ENCODE results near the gene RAPGEF1. TPM values are rescaled to one million over a fixed set of nuclear protein-coding genes. Genes with fewer than 3 reads are reported as not detected.
A peak's percentile ranks its signal among the peaks of the same experiment; 100 is the strongest.

RAPGEF1 gene
- total RNA-seq, 2 donors from 2014 or later = 59.7 to 73.0 TPM

- H3K4me3 ChIP-seq = no peak overlapping the region
- DNase-seq (ENCODE audit: low spot score) = no peak
- H3K9me3 ChIP-seq = no peaks in the 10 kb centered on the region
- ATAC-seq (ENCODE audit: insufficient number of reproducible peaks, low FRiP score, low read depth) = no peak
- H3K27me3 ChIP-seq (replicated peaks; ENCODE audit: insufficient read depth) = no peaks in the 10 kb centered on the region
- TF ChIP-seq CTCF (IDR thresholded peaks at IDR 0.05) = no peak
- peaks cover 8 to 9% of the 10 kb centered on the region in 2 donors for H3K4me1 ChIP-seq (ENCODE audit: control insufficient read depth in 1 of 2, low read depth in 2 of 2)
- no peaks in the 10 kb centered on the region for H3K36me3 ChIP-seq
- H3K27ac ChIP-seq = no peak overlapping the region
These were observed 205.1 kb downstream of the RAPGEF1 start for GRCh38 chr9:131534721-131535237.

GRCh38 chr9:131530920-131531832, 208.7 kb downstream of the RAPGEF1 start, which contains the start of gene UCK1:
Gene UCK1 (minus strand): TSS chr9:131531263. CDS start chr9:131531174, 89 bp downstream.
- peaks cover 27% of the 10 kb centered on the region for H3K36me3 ChIP-seq
- peak; percentile 18 for DNase-seq (ENCODE audit: low spot score)

GRCh38 chr9:131530546-131530919, 209.3 kb downstream of the RAPGEF1 start:
- H3K4me1 ChIP-seq (ENCODE audit: control insufficient read depth in 1 of 2, low read depth in 2 of 2) = peaks cover 11% of the 10 kb centered on the region in 2 donors
- H3K36me3 ChIP-seq = peaks cover 34% of the 10 kb centered on the region
- peak overlapping the region; percentile 99 for H3K4me3 ChIP-seq
- no peak for TF ChIP-seq CTCF (IDR thresholded peaks at IDR 0.05)
- ATAC-seq (ENCODE audit: insufficient number of reproducible peaks, low FRiP score, low read depth) (no peak), DNase-seq (ENCODE audit: low spot score) (no peak)
- H3K27ac ChIP-seq = peak overlapping the region; percentile 56 to 60
- H3K27me3 ChIP-seq (replicated peaks; ENCODE audit: insufficient read depth) = no peaks in the 10 kb centered on the region
- no peaks in the 10 kb centered on the region for H3K9me3 ChIP-seq

More at GRCh38 chr9:131530920-131531832, 208.7 kb downstream of the RAPGEF1 start, which contains the start of gene UCK1:
- Histone ChIP-seq H3K27me3 (replicated peaks; ENCODE audit: insufficient read depth) (no peaks in the 10 kb centered on the region), H3K9me3 (no peaks in the 10 kb centered on the region), H3K4me3 (peak within 1 kb of the TSS; percentile 99), H3K4me1 (ENCODE audit: control insufficient read depth in 1 of 2, low read depth in 2 of 2) (peaks cover 11% of the 10 kb centered on the region in 2 donors), H3K27ac (peak within 1 kb of the TSS; percentile 56 to 60)
- TF ChIP-seq CTCF (IDR thresholded peaks at IDR 0.05) = no peak
- ATAC-seq (ENCODE audit: insufficient number of reproducible peaks, low FRiP score, low read depth) = peak; percentile 77

GRCh38 chr9:131529597-131530545, 210.0 kb downstream of the RAPGEF1 start:
- Histone ChIP-seq H3K36me3 (peaks cover 39% of the 10 kb centered on the region), H3K4me1 (ENCODE audit: control insufficient read depth in 1 of 2, low read depth in 2 of 2) (peaks cover 11% of the 10 kb centered on the region in 2 donors), H3K9me3 (no peaks in the 10 kb centered on the region), H3K27ac (peak overlapping the region; percentile 56 to 60), H3K4me3 (peak overlapping the region; percentile 99), H3K27me3 (replicated peaks; ENCODE audit: insufficient read depth) (no peaks in the 10 kb centered on the region)
- no peak for DNase-seq (ENCODE audit: low spot score)
- TF ChIP-seq CTCF (IDR thresholded peaks at IDR 0.05) = no peak
- ATAC-seq (ENCODE audit: insufficient number of reproducible peaks, low FRiP score, low read depth) = no peak

Measured in thoracic aorta (tissue), 2 donors.